ENCODE data around the gene BMPR1A. TPM values are rescaled to one million over a fixed set of nuclear protein-coding genes. Genes with fewer than 3 reads are reported as not detected.

Gene BMPR1A
- total and polyA plus RNA-seq, 2 of the 4 experiments (the other 2 are of a cell fraction) = 15.9 to 93.7 TPM

- no peaks in the 10 kb centered on the region for H3K36me3 ChIP-seq (ENCODE audit: control insufficient read depth, insufficient read depth, low read length)
- no peak overlapping the region for H4K91ac ChIP-seq (ENCODE audit: insufficient read depth, low read depth, low read length)
- intact Hi-C loops (cut with micrococcal nuclease) = no loop called here
- no peak overlapping the region for H2BK20ac ChIP-seq (ENCODE audit: low read depth, low read length)
- H2AK9ac ChIP-seq (replicated peaks; ENCODE audit: low read depth, low read length, poor library complexity) = no peak overlapping the region
- dilution Hi-C loops (cut with HindIII; ENCODE audit: low sequenced_read_pairs, unreplicated experiment) = no loop called here
- no CpG with 5 or more reads among the region's 5 CpGs for WGBS, 2 experiments (ENCODE audit: extremely low coverage in 2 of 2, insufficient read length in 1 of 2)
- BruUV-seq (replicated peaks) = no TSS peak
- no peaks in the 10 kb centered on the region for H4K20me1 ChIP-seq (ENCODE audit: insufficient read depth, low read length)
- no peak overlapping the region for H3K14ac ChIP-seq (replicated peaks; ENCODE audit: low read depth, low read length)
- H3K9me1 ChIP-seq (ENCODE audit: insufficient read depth, low read length) = peaks cover 8% of the 10 kb centered on the region; the same call in 1 of the 2 replicates
- H2BK15ac ChIP-seq (ENCODE audit: low read depth, low read length) = no peak overlapping the region
- no peak for DNase-seq
- 0 out of 4 replicates have a peak, but pooled peaks cover 0 to 3% of the 10 kb centered on the region in 2 experiments for H3K79me1 ChIP-seq (ENCODE audit: low read depth in 1 of 2, low read length in 2 of 2)
- peaks cover 11% of the 10 kb centered on the region for H3K4me1 ChIP-seq (ENCODE audit: control insufficient read depth, insufficient read depth, low read length)
- H3K18ac ChIP-seq (ENCODE audit: low read depth, low read length) = no peak overlapping the region
- no peak overlapping the region for H2AK5ac ChIP-seq (ENCODE audit: low read depth, low read length)
- no peak overlapping the region for H2BK120ac ChIP-seq (ENCODE audit: low read depth, low read length)
- H3K4me2 ChIP-seq (ENCODE audit: low read depth, low read length) = no peak overlapping the region
- H3K9ac ChIP-seq (ENCODE audit: low read depth, low read length) = no peak overlapping the region
- in situ Hi-C loops (cut with MboI; ENCODE audit: low sequenced_read_pairs) = no loop called here
- TF ChIP-seq CEBPB (IDR thresholded peaks at IDR 0.05; ENCODE audit: low read depth, low read length) (no peak), MXI1 (IDR thresholded peaks at IDR 0.05; ENCODE audit: borderline replicate concordance, low read depth, low read length) (no peak), CHD1 (IDR thresholded peaks at IDR 0.05; ENCODE audit: low read depth, low read length) (no peak), RFX5 (IDR thresholded peaks at IDR 0.05; ENCODE audit: low read depth, low read length) (no peak), CTCF (conservative IDR thresholded peaks at IDR 0.05; ENCODE audit: low read depth, low read length) (no peak), USF2 (IDR thresholded peaks at IDR 0.05; ENCODE audit: low read depth, low read length) (no peak), POLR2A (IDR thresholded peaks at IDR 0.05; ENCODE audit: low read depth, low read length) (no peak), RCOR1 (IDR thresholded peaks at IDR 0.05; ENCODE audit: insufficient replicate concordance, low read length) (no peak), MAZ (IDR thresholded peaks at IDR 0.05; ENCODE audit: borderline replicate concordance, low read depth, low read length) (no peak), RAD21 (IDR thresholded peaks at IDR 0.05; ENCODE audit: low read length) (no peak), SMC3 (IDR thresholded peaks at IDR 0.05; ENCODE audit: low read depth, low read length) (no peak), MAFK (IDR thresholded peaks at IDR 0.05; ENCODE audit: low read depth, low read length) (no peak), BHLHE40 (IDR thresholded peaks at IDR 0.05; ENCODE audit: low read depth, low read length) (no peak), FOS (IDR thresholded peaks at IDR 0.05; ENCODE audit: low read depth, low read length) (no peak), NFE2L2 (IDR thresholded peaks at IDR 0.05; ENCODE audit: low read depth, low read length) (no peak)
- TF ChIP-seq, protein P1, sequence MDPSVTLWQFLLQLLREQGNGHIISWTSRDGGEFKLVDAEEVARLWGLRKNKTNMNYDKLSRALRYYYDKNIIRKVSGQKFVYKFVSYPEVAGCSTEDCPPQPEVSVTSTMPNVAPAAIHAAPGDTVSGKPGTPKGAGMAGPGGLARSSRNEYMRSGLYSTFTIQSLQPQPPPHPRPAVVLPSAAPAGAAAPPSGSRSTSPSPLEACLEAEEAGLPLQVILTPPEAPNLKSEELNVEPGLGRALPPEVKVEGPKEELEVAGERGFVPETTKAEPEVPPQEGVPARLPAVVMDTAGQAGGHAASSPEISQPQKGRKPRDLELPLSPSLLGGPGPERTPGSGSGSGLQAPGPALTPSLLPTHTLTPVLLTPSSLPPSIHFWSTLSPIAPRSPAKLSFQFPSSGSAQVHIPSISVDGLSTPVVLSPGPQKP (IDR thresholded peaks at IDR 0.05; ENCODE audit: borderline replicate concordance, low read depth, low read length) = no peak
- ChIA-PET POLR2A (ENCODE audit: unreplicated experiment) (no interaction called here), CTCF (no interaction called here)
- H3K56ac ChIP-seq (ENCODE audit: extremely low read depth, insufficient read depth, low read length) = no peak overlapping the region
- H4K8ac ChIP-seq (ENCODE audit: low read depth in 2 of 2, low read length in 2 of 2) = no peak overlapping the region
- H2BK5ac ChIP-seq (ENCODE audit: low read depth, low read length, poor library complexity, severe bottlenecking) = no peak overlapping the region
- H2AFZ ChIP-seq (replicated peaks; ENCODE audit: low read length, poor library complexity) = no peak overlapping the region
- no peak overlapping the region for H3K27ac ChIP-seq (ENCODE audit: insufficient read depth, low read length)
- no peak overlapping the region for H3K4me3 ChIP-seq (ENCODE audit: insufficient read depth, low read depth, low read length)
- no peak for ATAC-seq (ENCODE audit: low read depth)
- no peaks in the 10 kb centered on the region for H3K9me3 ChIP-seq (ENCODE audit: control insufficient read depth, insufficient read depth, low read length)
- no peak overlapping the region for H4K5ac ChIP-seq (ENCODE audit: low read depth, low read length)
- no peak overlapping the region for H3K23ac ChIP-seq (ENCODE audit: low read depth, low read length)
- H3K27me3 ChIP-seq (ENCODE audit: control insufficient read depth, insufficient read depth, low read length) = no peaks in the 10 kb centered on the region
- no peak overlapping the region for H3K4ac ChIP-seq (ENCODE audit: low read depth, low read length)
These were observed 220.1 kb downstream of the BMPR1A start for GRCh38 chr10:86976362-86977056.
